HG03135 (cell line): ENCODE measurements around the gene ARID5A.
"Not testable (repeated sequence)": the region's sequence is repeated elsewhere in the genome, so short reads cannot be mapped to it uniquely, and the experiment has no call there.

ENCODE experiments used
- ATAC-seq: cut with Tn5 transposase; IDR thresholded peaks from one replicate; pipeline ENCODE4 v1.9.1; 2021; ENCODE audit warnings: mild to moderate bottlenecking, moderate library complexity; ENCODE audit not compliant: unreplicated experiment

The ARID5A gene

GRCh38 chr2:96539215-96539920, 2.8 kb downstream of the ARID5A start:
- no peak for ATAC-seq

- ATAC-seq, result no peak
Measured at GRCh38 chr2:96540136-96540535, 3.6 kb downstream of the ARID5A start.

GRCh38 chr2:96541398-96542152, 5.0 kb downstream of the ARID5A start:
- no peak for ATAC-seq

- no peak for ATAC-seq
Measured at GRCh38 chr2:96542357-96542977, 5.9 kb downstream of the ARID5A start.

GRCh38 chr2:96546321-96546720, 9.8 kb downstream of the ARID5A start:
- no peak for ATAC-seq

- no peak for ATAC-seq
Measured at GRCh38 chr2:96546797-96547196, 10.2 kb downstream of the ARID5A start.

- ATAC-seq, result no peak
Measured at GRCh38 chr2:96547203-96547641, 10.7 kb downstream of the ARID5A start.

- ATAC-seq, result no peak
Measured at GRCh38 chr2:96547731-96548171, 11.2 kb downstream of the ARID5A start.

- no peak for ATAC-seq
Measured at GRCh38 chr2:96548558-96549465, 12.3 kb downstream of the ARID5A start.

- no peak for ATAC-seq
Measured at GRCh38 chr2:96549466-96549785, 12.9 kb downstream of the ARID5A start.

- ATAC-seq, result no peak
Measured at GRCh38 chr2:96549967-96550786, 13.6 kb downstream of the ARID5A start.

- no peak for ATAC-seq
Measured at GRCh38 chr2:96550787-96551604, 14.4 kb downstream of the ARID5A start.

GRCh38 chr2:96551605-96552314, 15.2 kb downstream of the ARID5A start:
- ATAC-seq, result no peak

GRCh38 chr2:96552315-96553175, 16.0 kb downstream of the ARID5A start:
- no peak for ATAC-seq

GRCh38 chr2:96553176-96553956, 16.8 kb downstream of the ARID5A start:
- ATAC-seq, result no peak

- ATAC-seq, result not testable (repeated sequence)
Measured at GRCh38 chr2:96553957-96554292, 17.4 kb downstream of the ARID5A start.
